Keratinocyte (primary cell): ENCODE measurements around the gene TNFAIP3. TPM values are rescaled to one million over a fixed set of nuclear protein-coding genes. Genes with fewer than 3 reads are reported as not detected.

Source experiments
- DNase-seq: peaks from one replicate; pipeline ENCODE4 v3.0.0-alpha.2; 2011; ENCODE audit warnings: low read depth, missing footprints, low spot score
- FAIRE-seq: peaks from 2 replicates; lab custom pipeline; 2011; peaks lifted over from hg19 to GRCh38; lab: Jason Lieb, UNC
- H2AFZ ChIP-seq: 2 replicates; pipeline ENCODE4 v1.6.0; 2012; ENCODE audit warnings: low read length, control low read depth, inconsistent platforms; ENCODE audit not compliant: control insufficient read depth
- H3K27ac ChIP-seq: 2 replicates; pipeline ENCODE4 v1.5.1; 2011; ENCODE audit warnings: low read length; ENCODE audit not compliant: control insufficient read depth, insufficient read depth
- H3K27me3 ChIP-seq: 3 replicates; pipeline ENCODE4 v1.6.0; 2011; ENCODE audit warnings: low read length; ENCODE audit not compliant: control insufficient read depth, insufficient read depth; ENCODE audit errors: extremely low read depth
- H3K36me3 ChIP-seq, 2 experiments: 2 replicates in 1 of 2; 3 replicates in 1 of 2; pipeline ENCODE4 v1.5.1; 2011; ENCODE audit warnings: low read length in 2 of 2, mild to moderate bottlenecking in 1 of 2; ENCODE audit not compliant: control insufficient read depth in 2 of 2, insufficient read depth in 2 of 2; ENCODE audit errors: extremely low read depth in 1 of 2
- H3K4me1 ChIP-seq: 3 replicates; pipeline ENCODE4 v1.5.1; 2011; ENCODE audit warnings: low read length; ENCODE audit not compliant: control insufficient read depth, insufficient read depth; ENCODE audit errors: extremely low read depth
- H3K4me2 ChIP-seq: 3 replicates; pipeline ENCODE4 v1.6.0; 2011; ENCODE audit warnings: low read depth, low read length; ENCODE audit not compliant: control insufficient read depth, insufficient read depth; ENCODE audit errors: extremely low read depth
- H3K4me3 ChIP-seq, 3 experiments: fragments of 200-600 bp in 1 of 3; sonication (generic) in 1 of 3; 2 replicates in 2 of 3; 3 replicates in 1 of 3; pipeline ENCODE4 v1.5.1; 2011 to 2016; ENCODE audit warnings: low read length in 3 of 3, mild to moderate bottlenecking in 3 of 3, control low read depth in 2 of 3, inconsistent platforms in 1 of 3, low read depth in 1 of 3, mixed read lengths in 1 of 3, mixed run types in 1 of 3, moderate library complexity in 1 of 3; ENCODE audit not compliant: control insufficient read depth in 2 of 3, insufficient read depth in 2 of 3; ENCODE audit errors: extremely low read depth in 1 of 3
- H3K79me2 ChIP-seq: 2 replicates; pipeline ENCODE4 v1.6.0; 2012; ENCODE audit warnings: low read length; ENCODE audit not compliant: control insufficient read depth, insufficient read depth
- H3K9ac ChIP-seq: 3 replicates; pipeline ENCODE4 v1.6.0; 2011; ENCODE audit warnings: low read length; ENCODE audit not compliant: control insufficient read depth, insufficient read depth; ENCODE audit errors: extremely low read depth
- H3K9me1 ChIP-seq: 3 replicates; pipeline ENCODE4 v1.6.0; 2011; ENCODE audit warnings: low read length; ENCODE audit not compliant: control insufficient read depth, insufficient read depth; ENCODE audit errors: extremely low read depth
- H3K9me3 ChIP-seq: 2 replicates; pipeline ENCODE4 v1.5.1; 2012; ENCODE audit warnings: low read depth, low read length; ENCODE audit not compliant: control insufficient read depth
- H4K20me1 ChIP-seq: 3 replicates; pipeline ENCODE4 v1.6.0; 2011; ENCODE audit warnings: low read length; ENCODE audit not compliant: control insufficient read depth, insufficient read depth; ENCODE audit errors: extremely low read depth
- CTCF ChIP-seq, 3 experiments: IDR thresholded peaks in 1 of 3; conservative IDR thresholded peaks in 1 of 3; optimal IDR thresholded peaks in 1 of 3; 2 replicates in 2 of 3; 3 replicates in 1 of 3; pipeline versions ENCODE3 to v1.5.1; 2011; ENCODE audit warnings: low read length in 3 of 3, mild to moderate bottlenecking in 3 of 3, moderate library complexity in 2 of 3, control low read depth in 1 of 3, inconsistent platforms in 1 of 3; ENCODE audit not compliant: insufficient read depth in 2 of 3; ENCODE audit errors: extremely low read depth in 1 of 3
- EZH2 ChIP-seq: IDR thresholded peaks from one replicate; pipeline ENCODE4 v1.6.1; 2012; ENCODE audit warnings: inconsistent platforms, mild to moderate bottlenecking, low read length, moderate library complexity
- dilution Hi-C: fragments of 300-500 bp; cut with MboI; formaldehyde crosslinking; loops from one replicate; pipeline ENCODE4 v1.7.0; 2020; ENCODE audit warnings: low sequenced_read_pairs; ENCODE audit not compliant: extremely low pct_ligation_motif_present
- polyA plus RNA-seq, 5 experiments: library from polyadenylated mRNA; depleted of rRNA in 3 of 5; stranded (reverse) in 3 of 5; stranded (forward) in 1 of 5; unstranded in 1 of 5; fragments of >200 nt; gene quantifications; 1 replicate in 1 of 5; 2 replicates in 3 of 5; 3 replicates in 1 of 5; pipeline versions ENCODE4 v1.2.1 to v1.2.3, GENCODE V29; 2011 to 2012; ENCODE audit warnings: missing spikeins in 2 of 5, low read depth in 1 of 5, low replicate concordance in 1 of 5

The TNFAIP3 gene
- polyA plus RNA-seq, 1 donor (not counting 4 experiments of a cell fraction or from before 2014, with no cell fraction given) = 141 TPM

- no peak overlapping the region for H3K9ac ChIP-seq
- no peaks in the 10 kb centered on the region for H3K4me1 ChIP-seq
- H3K36me3 ChIP-seq = no peaks in the 10 kb centered on the region
- TF ChIP-seq EZH2 (no peak), CTCF (optimal IDR thresholded peaks at IDR 0.05 in 1 of 3, IDR thresholded peaks at IDR 0.05 in 1 of 3, conservative IDR thresholded peaks at IDR 0.05 in 1 of 3; ENCODE audit: extremely low read depth in 1 of 3, insufficient read depth in 2 of 3, low read length in 3 of 3) (no peak)
- no peak overlapping the region for H3K4me3 ChIP-seq
- H3K27ac ChIP-seq = no peak overlapping the region
- no peaks in the 10 kb centered on the region for H3K27me3 ChIP-seq
- H3K9me1 ChIP-seq = no peaks in the 10 kb centered on the region
- DNase-seq (no peak), FAIRE-seq (no peak)
- no peak overlapping the region for H3K4me2 ChIP-seq
- no peaks in the 10 kb centered on the region for H3K79me2 ChIP-seq
- no peak overlapping the region for H2AFZ ChIP-seq
- H3K9me3 ChIP-seq = no peaks in the 10 kb centered on the region
- dilution Hi-C loops = no loop called here
- no peaks in the 10 kb centered on the region for H4K20me1 ChIP-seq
These were observed 38.0 kb downstream of the TNFAIP3 start for GRCh38 chr6:137904822-137905617.

- DNase-seq (no peak), FAIRE-seq (no peak)
- Histone ChIP-seq H3K27ac (no peak overlapping the region), H4K20me1 (no peaks in the 10 kb centered on the region), H3K9me1 (no peaks in the 10 kb centered on the region), H3K9ac (no peak overlapping the region), H3K4me2 (no peak overlapping the region), H3K4me3 (no peak overlapping the region), H3K4me1 (peaks cover 3% of the 10 kb centered on the region), H3K9me3 (no peaks in the 10 kb centered on the region), H3K27me3 (no peaks in the 10 kb centered on the region), H3K79me2 (no peaks in the 10 kb centered on the region), H3K36me3 (no peaks in the 10 kb centered on the region), H2AFZ (no peak overlapping the region)
- no peak for TF ChIP-seq CTCF (optimal IDR thresholded peaks at IDR 0.05 in 1 of 3, IDR thresholded peaks at IDR 0.05 in 1 of 3, conservative IDR thresholded peaks at IDR 0.05 in 1 of 3; ENCODE audit: extremely low read depth in 1 of 3, insufficient read depth in 2 of 3, low read length in 3 of 3)
- TF ChIP-seq EZH2 = no peak
- dilution Hi-C loops = no loop called here
These were observed 39.0 kb downstream of the TNFAIP3 start for GRCh38 chr6:137906020-137906472.
